ENCODE results near the gene RBP4.

RBP4 gene

GRCh38 chr10:93604146-93604545 lies 3.1 kb upstream of the RBP4 start:
- H3K9me2 ChIP-seq (replicated peaks; ENCODE audit: insufficient read depth, low read length): no peaks in the 10 kb centered on the region
- H3K4me2 ChIP-seq (ENCODE audit: low read depth, low read length): no peak overlapping the region

DNA sequence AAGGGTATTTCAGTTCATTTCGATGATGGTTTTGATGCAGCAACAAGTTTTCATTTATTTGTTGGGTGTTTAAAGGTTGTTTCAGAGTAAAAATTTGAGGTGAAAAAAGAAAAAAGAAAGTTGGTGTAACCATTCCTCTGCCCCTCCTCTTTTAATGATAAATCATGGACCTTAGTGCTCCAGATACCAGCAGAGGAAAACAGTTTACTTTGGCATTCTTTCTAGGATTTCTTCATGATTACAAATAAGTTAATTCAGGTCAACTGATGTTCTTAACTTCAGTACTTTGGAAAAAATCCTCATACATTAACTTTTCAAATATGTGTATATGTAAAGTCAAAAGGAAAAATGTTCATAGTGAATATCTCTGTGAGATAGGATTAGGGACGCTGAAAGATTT lies 2.0 kb upstream of the RBP4 start:
- Histone ChIP-seq H3K79me2 (ENCODE audit: low read length) (no peaks in the 10 kb centered on the region), H2AFZ (ENCODE audit: low read length) (no peak overlapping the region), H3K9me2 (replicated peaks; ENCODE audit: insufficient read depth, low read length) (no peaks in the 10 kb centered on the region), H3K4me3 (ENCODE audit: low read length) (no peak overlapping the region), H3K9ac (ENCODE audit: low read length) (no peak overlapping the region), H4K20me1 (ENCODE audit: insufficient read depth, low read length) (no peaks in the 10 kb centered on the region), H3K4me1 (ENCODE audit: low read length) (no peaks in the 10 kb centered on the region), H3K27me3 (replicated peaks; ENCODE audit: insufficient read depth, low read length) (0 out of 2 replicates have a peak, but pooled peaks cover 5% of the 10 kb centered on the region), H3K36me3 (replicated peaks; ENCODE audit: insufficient read depth, low read length) (no peaks in the 10 kb centered on the region), H3F3A (ENCODE audit: insufficient read depth, low read length) (no peaks in the 10 kb centered on the region), H3K9me3 (replicated peaks; ENCODE audit: insufficient read depth, low read length) (no peaks in the 10 kb centered on the region), H3K4me2 (ENCODE audit: low read depth, low read length) (no peak overlapping the region), H3K27ac (ENCODE audit: low read length) (no peak overlapping the region)
- TF ChIP-seq EZH2phosphoT487 (IDR thresholded peaks at IDR 0.05; ENCODE audit: low read length) (no peak), CTCF (IDR thresholded peaks at IDR 0.05; ENCODE audit: low read length) (no peak), EZH2 (optimal IDR thresholded peaks at IDR 0.05; ENCODE audit: low read depth, low read length) (no peak)
- no peak for DNase-seq

More at GRCh38 chr10:93604146-93604545, 3.1 kb upstream of the RBP4 start:
- no peak for DNase-seq
- Histone ChIP-seq H3K79me2 (ENCODE audit: low read length) (no peaks in the 10 kb centered on the region), H3K36me3 (replicated peaks; ENCODE audit: insufficient read depth, low read length) (no peaks in the 10 kb centered on the region), H3K9ac (ENCODE audit: low read length) (no peak overlapping the region), H2AFZ (ENCODE audit: low read length) (no peak overlapping the region), H3K27me3 (replicated peaks; ENCODE audit: insufficient read depth, low read length) (0 out of 2 replicates have a peak, but pooled peaks cover 5% of the 10 kb centered on the region), H3K9me3 (replicated peaks; ENCODE audit: insufficient read depth, low read length) (no peaks in the 10 kb centered on the region), H3K4me1 (ENCODE audit: low read length) (no peaks in the 10 kb centered on the region), H4K20me1 (ENCODE audit: insufficient read depth, low read length) (no peaks in the 10 kb centered on the region), H3K4me3 (ENCODE audit: low read length) (no peak overlapping the region), H3K27ac (ENCODE audit: low read length) (no peak overlapping the region), H3F3A (ENCODE audit: insufficient read depth, low read length) (no peaks in the 10 kb centered on the region)
- no peak for TF ChIP-seq EZH2phosphoT487 (IDR thresholded peaks at IDR 0.05; ENCODE audit: low read length)
- TF ChIP-seq CTCF (IDR thresholded peaks at IDR 0.05; ENCODE audit: low read length): no peak
- TF ChIP-seq EZH2 (optimal IDR thresholded peaks at IDR 0.05; ENCODE audit: low read depth, low read length): no peak

DNA sequence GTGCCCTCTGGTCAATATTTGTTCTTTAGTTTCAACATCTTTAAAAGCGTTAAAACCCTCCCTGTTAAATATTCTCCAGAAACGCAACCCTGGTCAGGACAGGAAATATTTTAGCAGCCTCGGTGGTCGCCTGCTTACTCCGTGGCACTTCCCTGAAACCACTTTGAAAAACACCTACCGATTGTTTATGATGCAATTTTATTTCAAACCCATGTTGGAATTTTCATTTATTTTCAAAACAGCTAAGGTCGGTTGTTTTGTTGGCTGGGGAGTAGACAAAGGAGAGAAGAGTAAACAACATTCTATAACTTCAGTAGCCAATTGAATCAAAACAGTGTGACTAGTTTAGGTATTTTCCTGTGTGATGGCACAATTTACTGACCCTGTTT lies 733 bp upstream of the RBP4 start:
- no peak overlapping the region for H3K4me2 ChIP-seq (ENCODE audit: low read depth, low read length)
- H3K79me2 ChIP-seq (ENCODE audit: low read length): no peaks in the 10 kb centered on the region
- H3K4me3 ChIP-seq (ENCODE audit: low read length): no peak overlapping the region
- no peak overlapping the region for H3K27ac ChIP-seq (ENCODE audit: low read length)
- TF ChIP-seq EZH2phosphoT487 (IDR thresholded peaks at IDR 0.05; ENCODE audit: low read length): no peak
- no peak for TF ChIP-seq CTCF (IDR thresholded peaks at IDR 0.05; ENCODE audit: low read length)
- TF ChIP-seq EZH2 (optimal IDR thresholded peaks at IDR 0.05; ENCODE audit: low read depth, low read length): no peak
- no peaks in the 10 kb centered on the region for H3K9me3 ChIP-seq (replicated peaks; ENCODE audit: insufficient read depth, low read length)
- H2AFZ ChIP-seq (ENCODE audit: low read length): no peak overlapping the region; the same call in 1 of the 2 replicates
- no peak for DNase-seq
- H3K9ac ChIP-seq (ENCODE audit: low read length): no peak overlapping the region
- H3K9me2 ChIP-seq (replicated peaks; ENCODE audit: insufficient read depth, low read length): no peaks in the 10 kb centered on the region
- no peaks in the 10 kb centered on the region for H4K20me1 ChIP-seq (ENCODE audit: insufficient read depth, low read length)
- H3K36me3 ChIP-seq (replicated peaks; ENCODE audit: insufficient read depth, low read length): no peaks in the 10 kb centered on the region
- 0 out of 2 replicates have a peak, but pooled peaks cover 5% of the 10 kb centered on the region for H3K27me3 ChIP-seq (replicated peaks; ENCODE audit: insufficient read depth, low read length)
- H3K4me1 ChIP-seq (ENCODE audit: low read length): no peaks in the 10 kb centered on the region
- no peaks in the 10 kb centered on the region for H3F3A ChIP-seq (ENCODE audit: insufficient read depth, low read length)

Measured in MM.1S (cell line).